GM18520 (cell line): ENCODE results near the gene CCDC167.

Experiments used
- ATAC-seq: cut with Tn5 transposase; IDR thresholded peaks from one replicate; pipeline ENCODE4 v1.9.1; 2021; ENCODE audit not compliant: unreplicated experiment

CCDC167 gene

DNA sequence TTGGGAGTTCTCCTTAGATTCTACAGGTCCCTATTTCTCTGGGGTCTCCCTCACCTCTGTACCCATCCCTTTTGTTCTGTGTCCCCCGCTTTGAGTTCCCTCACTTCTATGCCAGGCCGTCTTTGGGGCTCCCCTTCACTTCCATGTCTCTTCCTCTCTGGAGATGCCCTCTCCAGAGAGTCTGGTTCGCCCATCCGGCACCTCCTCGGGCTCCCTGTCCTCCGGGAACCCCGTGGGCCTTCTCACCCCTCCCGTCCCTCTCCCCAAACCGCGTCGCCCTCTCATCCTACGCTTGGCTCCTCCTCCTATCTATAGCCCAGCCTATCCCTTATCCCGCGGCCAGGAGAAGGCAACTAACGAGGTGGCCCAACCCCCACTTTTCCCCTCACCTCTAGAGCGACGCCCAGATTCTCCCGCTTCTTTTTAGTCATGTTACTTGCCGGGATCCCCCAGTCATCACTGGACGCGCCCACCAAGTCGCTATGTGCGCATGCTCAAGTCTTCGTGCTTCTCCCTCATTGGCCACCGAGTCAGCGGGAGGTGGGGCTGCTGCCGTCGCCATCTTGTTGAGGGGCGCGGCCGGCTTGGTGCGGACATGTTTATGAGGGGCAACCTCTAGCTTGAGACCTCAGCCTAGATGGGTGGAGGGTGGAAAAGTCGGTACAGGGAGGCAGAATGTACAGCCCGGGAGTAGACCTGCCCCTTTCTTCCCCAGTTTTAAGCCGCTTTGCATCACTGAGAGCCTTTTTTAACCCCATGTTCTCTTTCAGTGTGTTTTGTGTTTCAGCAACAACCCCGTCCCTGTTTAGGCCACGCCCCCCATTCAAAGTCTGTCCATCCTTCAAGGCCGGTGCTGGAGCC, at the start of gene CCDC167:
TSS of gene CCDC167 (minus strand) at position 461 of the 861 bp plus-strand sequence. CDS start at position 431, 30 bp downstream.
- ATAC-seq, result peak; percentile 86

GRCh38 chr6:37549154-37549553, 49.5 kb upstream of the CCDC167 start:
- ATAC-seq, result no peak

DNA sequence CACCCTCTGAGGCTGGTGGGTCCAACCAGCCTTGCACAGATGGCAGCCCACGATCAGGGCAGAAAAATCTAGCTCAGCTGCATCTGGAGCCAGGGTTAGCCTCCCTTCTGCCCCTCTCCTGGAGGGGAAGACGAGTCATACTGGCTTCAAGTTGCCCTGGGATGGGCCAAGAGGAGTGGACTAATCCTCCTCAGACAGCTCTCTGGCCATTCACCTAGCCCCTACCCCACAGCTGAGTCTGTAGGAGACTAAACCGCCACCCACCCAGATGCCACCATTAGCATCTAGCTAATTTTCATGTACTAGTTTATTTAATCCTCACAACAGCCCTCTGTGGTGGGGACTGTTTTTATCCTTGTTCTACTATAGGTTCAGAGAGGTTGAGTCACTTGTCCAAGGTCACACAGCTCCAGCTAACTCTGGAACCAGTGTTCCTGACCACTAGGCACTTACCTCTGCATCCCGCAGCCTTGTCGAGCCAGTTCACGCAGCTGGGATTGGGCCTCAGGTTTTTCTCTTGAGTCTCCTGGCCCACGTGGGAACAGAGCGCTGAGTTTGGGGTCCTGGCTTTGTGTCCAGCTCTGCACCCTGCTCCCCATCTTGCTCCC, 48.5 kb upstream of the CCDC167 start:
- ATAC-seq, result no peak

DNA sequence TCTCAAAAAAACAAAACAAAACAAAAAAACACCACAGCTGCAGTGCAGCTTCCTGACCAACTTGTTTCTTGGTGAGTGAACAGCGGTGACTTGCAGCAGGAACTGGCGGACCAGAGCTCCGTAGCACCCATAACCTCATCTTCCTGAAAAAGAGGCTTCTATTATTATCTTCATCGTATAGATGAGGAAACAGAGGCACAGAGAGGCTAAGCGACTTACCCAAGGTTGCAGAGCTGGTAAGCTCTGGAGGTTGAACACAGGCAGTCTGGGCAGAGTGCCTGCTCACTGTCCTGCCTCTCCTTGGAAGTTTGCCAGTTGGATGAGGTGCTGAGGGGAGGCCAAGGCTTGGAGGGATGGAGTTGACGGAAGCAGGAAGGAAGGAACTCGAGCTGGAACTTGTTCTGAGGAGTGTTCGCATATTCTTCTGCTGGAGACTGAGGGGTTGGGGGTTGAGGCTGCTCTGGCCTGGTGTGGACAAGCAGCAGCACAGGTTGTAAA, 47.9 kb upstream of the CCDC167 start:
- ATAC-seq, result no peak

DNA sequence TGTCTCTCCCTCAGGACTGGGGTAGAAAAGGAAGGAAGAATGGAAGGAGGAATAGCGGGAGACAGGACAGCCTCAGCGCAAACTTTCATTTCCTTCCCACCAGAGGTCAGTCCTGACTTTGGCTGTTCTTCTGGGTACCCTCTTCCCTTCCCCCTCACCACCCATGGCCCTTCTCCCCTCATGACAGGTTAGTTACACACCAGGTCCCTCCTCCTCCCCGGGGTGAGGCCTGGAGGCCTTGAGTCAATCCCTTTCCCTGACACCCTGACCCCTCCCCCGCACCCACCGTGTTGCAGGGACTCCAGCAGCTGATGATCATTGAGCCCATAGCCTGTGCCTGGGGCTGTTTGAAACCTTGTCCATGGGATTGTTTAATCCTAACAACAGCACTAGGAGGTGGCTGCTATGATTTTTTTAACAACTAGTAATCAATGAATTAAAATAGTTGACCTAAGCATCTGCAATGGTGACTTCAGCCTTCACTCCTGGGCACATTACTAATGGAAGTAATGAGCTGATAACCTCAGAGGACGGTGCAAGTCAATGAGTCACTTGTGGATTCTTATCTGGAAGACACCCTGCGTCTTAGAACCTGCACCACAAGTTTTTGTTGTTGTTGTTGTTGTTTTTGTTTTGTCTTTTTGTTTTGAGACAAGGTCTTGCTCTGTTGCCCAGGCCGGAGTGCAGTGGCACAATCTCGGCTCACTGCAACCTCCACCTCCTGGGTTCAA, 46.6 kb upstream of the CCDC167 start:
- no peak for ATAC-seq

- ATAC-seq, result no peak
Observed at GRCh38 chr6:37544530-37544929, 44.8 kb upstream of the CCDC167 start.

- ATAC-seq, result no peak
Observed at GRCh38 chr6:37543361-37543760, 43.7 kb upstream of the CCDC167 start.

GRCh38 chr6:37541346-37541745, 41.7 kb upstream of the CCDC167 start:
- no peak for ATAC-seq

- ATAC-seq, result no peak
Observed at GRCh38 chr6:37540390-37540789, 40.7 kb upstream of the CCDC167 start.

DNA sequence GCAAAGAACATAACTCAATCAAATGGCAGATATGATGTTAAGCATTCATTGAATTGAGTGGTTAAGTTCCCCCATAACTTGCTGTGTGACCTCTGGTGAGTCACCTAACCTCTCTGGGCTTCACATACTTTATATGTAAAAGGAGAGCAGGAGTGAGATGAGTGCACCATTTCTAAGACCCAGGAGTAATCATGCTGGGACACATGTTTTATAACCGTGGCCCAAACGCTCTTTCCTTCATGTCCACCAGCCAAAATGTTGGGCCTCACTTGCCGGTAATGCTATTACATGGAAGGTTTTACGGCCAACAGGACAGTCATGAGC, 40.3 kb upstream of the CCDC167 start:
- ATAC-seq, result no peak

GRCh38 chr6:37539171-37540028, 39.7 kb upstream of the CCDC167 start:
- no peak for ATAC-seq

- no peak for ATAC-seq
Observed at GRCh38 chr6:37538107-37538506, 38.4 kb upstream of the CCDC167 start.

DNA sequence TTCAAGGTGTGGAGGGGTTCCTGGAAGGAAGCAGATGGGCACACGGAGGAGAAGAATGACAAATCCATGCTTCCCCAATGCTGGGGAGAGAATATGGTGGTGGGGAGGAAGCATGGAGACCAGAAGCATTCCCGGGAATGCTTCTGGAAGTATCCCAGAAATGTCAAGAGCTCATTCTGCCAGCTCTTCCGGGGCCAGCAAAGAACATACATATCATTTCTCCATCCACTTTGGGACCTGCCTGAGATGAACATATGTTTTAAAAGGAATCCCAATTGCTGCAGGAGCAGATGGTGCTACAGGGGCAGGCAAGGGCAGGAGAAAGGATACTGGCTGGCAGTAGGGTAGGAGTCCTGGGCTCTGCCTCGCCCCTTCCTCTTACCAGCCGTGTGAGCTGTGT, 37.9 kb upstream of the CCDC167 start:
- no peak for ATAC-seq

GRCh38 chr6:37536491-37537190, 36.9 kb upstream of the CCDC167 start:
- ATAC-seq, result no peak

DNA sequence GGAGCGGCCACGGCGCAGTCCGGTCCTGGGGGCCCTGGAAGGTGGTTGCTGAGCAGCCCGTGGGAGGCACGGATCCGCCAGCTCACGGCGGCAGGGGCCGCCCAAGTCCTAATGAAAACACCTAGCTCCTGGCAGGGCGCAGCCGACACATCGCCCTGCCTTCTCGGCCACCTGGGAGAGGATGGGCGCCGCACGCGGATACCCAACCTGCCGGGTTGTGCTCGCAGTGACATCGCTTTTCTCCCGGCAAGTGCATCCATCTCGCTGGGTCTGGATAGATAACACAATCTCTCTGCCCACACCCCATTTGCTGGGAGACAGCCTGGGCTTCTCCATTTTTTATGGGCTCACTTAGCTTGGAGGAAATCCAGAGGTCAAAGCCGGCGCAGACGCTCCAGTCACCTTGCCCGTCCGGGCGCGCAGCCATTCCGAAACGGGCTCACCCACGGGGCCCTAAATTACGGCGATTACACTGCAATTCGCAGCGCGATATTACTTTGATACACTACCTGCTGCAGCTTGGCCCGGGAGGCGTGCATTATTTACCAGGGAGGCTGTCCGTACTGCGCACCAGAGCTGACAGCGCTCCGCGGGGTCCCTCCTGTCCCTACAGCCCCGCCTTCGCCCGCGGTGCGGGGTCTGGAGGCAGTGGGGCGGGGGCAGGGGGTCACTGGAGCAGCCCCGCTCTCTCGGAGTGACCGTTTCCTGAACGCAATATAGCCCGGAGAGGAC, 36.2 kb upstream of the CCDC167 start:
- ATAC-seq, result no peak

DNA sequence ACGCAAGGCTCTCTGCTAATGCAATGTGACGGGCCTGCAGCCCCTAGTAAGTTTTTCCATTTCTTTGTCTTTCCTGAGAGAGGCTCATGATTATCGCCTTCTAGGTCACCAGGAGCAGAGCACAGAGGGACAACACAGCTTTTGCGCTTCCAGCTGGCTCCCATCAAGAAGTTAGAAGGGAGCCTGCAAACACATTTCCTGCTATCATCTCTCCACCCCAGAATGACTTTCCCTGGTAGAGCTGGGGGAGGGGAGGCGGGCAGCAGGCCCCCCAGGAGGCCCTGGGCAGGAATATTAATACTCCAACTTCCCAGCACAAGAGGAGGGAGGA, 35.7 kb upstream of the CCDC167 start:
- no peak for ATAC-seq

DNA sequence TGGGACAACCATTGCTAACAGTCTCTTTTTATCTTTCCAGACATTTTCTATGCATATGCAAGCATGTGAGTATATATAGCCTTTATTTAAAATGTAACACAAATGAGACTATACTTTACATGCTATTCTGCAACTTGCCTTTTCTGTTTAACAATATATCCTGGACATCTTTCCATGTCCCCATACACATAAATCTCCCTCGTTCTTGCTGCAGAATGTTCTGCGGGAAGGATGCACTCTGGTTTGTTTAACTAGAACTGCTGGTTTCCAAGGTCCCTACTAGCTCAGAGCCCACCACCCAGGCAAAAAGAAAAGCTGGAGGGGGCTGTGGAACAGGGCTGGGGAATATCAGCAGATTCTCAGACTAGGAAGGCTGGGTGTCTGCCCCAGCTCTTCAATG, 35.2 kb upstream of the CCDC167 start:
- no peak for ATAC-seq

GRCh38 chr6:37532122-37532521, 32.4 kb upstream of the CCDC167 start:
- no peak for ATAC-seq

GRCh38 chr6:37531437-37532036, 31.8 kb upstream of the CCDC167 start:
- ATAC-seq, result no peak
